Stimulated activated CD8-positive, alpha-beta memory T cell treated with anti-CD3 and anti-CD28 coated beads, Interleukin-4, amount 100 ng/mL, for 1 hour (primary cell): ENCODE measurements around the gene PTP4A1.
"Not testable (repeated sequence)": the region's sequence is repeated elsewhere in the genome, so short reads cannot be mapped to it uniquely, and the experiment has no call there.

Experiments
- DNase-seq, 2 donors: peaks; one replicate each; pipeline ENCODE4 v3.0.0-alpha.2; 2020; ENCODE audit warnings: low read depth in 2 of 2, low spot score in 1 of 2

Gene PTP4A1

DNA sequence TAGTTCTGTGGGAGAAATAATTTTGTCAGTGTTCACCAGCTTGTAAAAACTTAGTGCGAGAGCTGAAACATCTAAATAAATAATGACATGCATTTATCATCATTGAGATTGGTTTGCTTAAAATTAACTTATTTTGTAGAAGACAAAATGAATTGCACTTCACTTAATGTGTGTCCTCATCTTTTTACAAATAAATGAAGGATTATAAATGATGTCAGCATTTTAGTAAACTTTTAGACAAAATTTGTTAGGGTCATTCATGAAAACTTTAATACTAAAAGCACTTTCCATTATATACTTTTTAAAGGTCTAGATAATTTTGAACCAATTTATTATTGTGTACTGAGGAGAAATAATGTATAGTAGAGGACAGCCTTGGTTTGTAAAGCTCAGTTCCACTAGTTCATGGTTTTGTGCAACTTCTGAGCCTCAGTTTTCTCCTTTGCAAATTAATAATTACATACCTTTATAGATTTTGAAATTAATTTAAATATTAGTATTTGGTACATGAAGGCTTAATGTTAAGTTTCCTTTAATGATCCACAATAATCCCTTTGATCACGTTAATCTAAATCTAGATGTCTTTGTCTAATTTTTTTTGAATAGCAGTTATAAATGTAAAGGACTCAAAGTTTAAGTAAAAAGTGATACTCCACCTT, 9.2 kb downstream of the PTP4A1 start:
- DNase-seq: no peak

GRCh38 chr6:63582579-63583231, 10.4 kb downstream of the PTP4A1 start:
- no peak for DNase-seq

DNA sequence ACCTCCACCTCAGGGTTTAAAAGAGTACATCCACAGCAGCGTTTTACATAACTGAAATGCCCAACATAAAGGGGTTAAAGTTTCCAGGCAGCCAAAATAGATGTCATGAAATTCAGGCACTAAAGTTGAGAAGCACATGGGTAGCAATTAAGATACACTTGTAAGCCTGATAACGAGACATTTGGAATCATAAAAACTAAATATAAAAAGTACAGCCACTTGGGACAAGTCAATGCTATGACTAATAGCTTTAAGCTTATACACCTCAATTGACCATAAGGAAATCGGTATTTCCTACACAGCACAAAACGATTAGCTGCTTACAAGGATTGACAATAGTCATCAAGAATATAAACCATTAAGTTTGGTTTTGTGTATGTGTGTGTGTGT, 11.8 kb downstream of the PTP4A1 start:
- DNase-seq: no peak

GRCh38 chr6:63584566-63584965, 12.3 kb downstream of the PTP4A1 start:
- no peak for DNase-seq

DNA sequence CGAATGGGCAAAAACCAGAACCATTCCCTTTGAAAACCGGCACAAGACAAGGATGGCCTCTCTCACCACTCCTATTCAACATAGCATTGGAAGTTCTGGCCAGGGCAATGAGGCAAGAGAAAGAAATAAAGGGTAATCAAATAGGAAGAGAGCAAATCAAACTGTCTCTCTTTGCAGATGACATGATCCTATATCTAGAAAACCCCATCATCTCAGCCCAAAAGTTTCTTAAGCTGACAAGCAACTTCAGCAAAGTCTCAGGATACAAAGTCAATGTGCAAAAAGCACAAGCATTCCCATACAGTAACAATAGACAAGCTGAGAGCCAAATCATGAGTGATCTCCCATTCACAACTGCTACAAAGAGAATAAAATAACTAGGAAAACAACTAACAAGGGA, 13.4 kb downstream of the PTP4A1 start:
- not testable (repeated sequence) for DNase-seq

- DNase-seq: no peak
These were observed 17.7 kb downstream of the PTP4A1 start for GRCh38 chr6:63589952-63590411.

DNA sequence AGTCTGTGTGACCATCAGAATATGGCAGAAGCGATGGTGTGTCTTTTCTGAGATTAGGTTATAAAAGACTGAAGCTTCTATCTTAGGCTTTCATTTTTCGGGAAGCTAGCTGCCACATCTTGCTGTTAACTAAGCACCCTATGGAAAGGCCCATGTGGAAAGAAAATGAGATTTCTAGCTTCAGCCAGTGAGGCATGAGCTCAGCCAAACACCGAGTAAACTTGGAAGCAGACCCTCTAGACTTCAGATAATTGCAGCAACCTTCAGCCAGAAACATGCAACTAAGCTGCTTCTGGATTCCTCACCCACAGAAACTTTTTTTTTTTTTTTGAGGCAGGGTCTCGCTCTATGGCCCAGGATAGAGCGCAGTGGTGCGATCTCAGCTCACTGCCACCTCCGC, 20.6 kb downstream of the PTP4A1 start:
- DNase-seq: no peak

- DNase-seq: no peak
These were observed 25.1 kb downstream of the PTP4A1 start for GRCh38 chr6:63597141-63598048.

DNA sequence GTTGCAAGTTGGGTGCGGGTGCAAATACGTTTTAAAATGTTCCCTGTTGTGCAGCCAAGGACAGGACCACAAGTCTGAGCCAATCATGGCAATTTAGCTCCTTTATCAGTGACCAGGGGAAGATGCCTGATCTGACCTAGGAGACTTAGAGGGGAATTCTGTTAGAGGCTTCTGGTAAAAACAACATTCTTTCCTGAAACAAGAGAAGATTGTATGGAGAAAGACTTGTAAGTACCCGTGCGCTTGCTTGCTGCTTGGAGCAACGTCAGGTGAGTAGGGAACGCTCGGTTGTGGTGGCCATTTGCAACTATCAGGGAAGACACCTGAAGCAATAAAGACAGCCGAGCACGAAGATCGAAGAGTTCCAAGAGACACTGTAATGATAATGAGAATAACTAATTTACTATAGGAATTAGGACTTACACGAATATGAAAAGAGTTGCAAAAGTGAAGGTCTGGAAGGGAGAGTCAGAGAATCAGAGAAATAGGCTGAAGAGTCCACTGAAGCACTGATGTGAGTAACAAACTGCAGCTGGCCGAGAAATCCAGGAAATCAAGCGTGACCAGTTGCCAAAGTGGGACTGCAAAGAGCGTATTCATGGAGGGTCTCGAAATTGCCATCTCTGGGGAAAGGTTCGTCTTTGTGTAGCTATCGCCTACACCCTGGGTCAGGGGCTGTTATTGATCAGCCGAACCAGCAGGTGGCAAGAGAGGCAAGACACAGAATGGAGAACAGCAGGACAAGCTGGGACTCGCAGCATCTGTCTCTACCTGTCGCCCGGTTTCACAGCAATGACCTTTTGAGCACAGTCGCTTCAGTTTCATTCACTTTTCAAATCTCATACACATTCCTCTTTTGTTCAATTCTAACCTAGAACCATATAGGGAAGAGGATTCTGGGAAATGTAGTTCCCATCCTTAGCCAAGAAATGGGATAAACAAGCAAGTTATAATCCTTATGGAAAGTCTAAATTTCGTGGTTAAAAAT, 26.1 kb downstream of the PTP4A1 start:
- DNase-seq: peak; percentile 28 to 46

- DNase-seq: no peak
These were observed 27.0 kb downstream of the PTP4A1 start for GRCh38 chr6:63599243-63599642.

GRCh38 chr6:63600136-63600535, 27.9 kb downstream of the PTP4A1 start:
- DNase-seq: no peak

DNA sequence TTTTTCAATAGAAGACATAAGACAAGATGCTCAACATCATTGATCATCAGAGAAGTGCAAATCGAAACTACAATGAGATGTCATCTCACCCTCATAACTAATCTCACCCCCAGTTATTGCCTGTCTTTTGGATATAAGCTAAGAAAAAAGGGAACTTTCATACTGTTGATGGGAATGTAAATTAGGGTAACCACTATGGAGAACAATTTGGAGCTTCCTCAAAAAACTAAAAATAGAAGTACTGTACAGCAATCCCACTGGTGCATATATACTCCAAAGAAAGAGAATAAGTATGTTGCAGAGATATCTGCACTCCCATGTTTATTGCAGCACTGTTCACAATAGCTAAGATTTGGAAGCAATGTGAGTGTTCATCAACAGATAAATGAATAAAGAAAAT, 37.0 kb downstream of the PTP4A1 start:
- no peak for DNase-seq

GRCh38 chr6:63610944-63611343, 38.7 kb downstream of the PTP4A1 start:
- DNase-seq: no peak

- DNase-seq: no peak
These were observed 39.3 kb downstream of the PTP4A1 start for GRCh38 chr6:63611560-63611959.

- no peak for DNase-seq
These were observed 43.3 kb downstream of the PTP4A1 start for GRCh38 chr6:63615590-63615989.
